Measurements from ENCODE around the gene EPS8.

DNA sequence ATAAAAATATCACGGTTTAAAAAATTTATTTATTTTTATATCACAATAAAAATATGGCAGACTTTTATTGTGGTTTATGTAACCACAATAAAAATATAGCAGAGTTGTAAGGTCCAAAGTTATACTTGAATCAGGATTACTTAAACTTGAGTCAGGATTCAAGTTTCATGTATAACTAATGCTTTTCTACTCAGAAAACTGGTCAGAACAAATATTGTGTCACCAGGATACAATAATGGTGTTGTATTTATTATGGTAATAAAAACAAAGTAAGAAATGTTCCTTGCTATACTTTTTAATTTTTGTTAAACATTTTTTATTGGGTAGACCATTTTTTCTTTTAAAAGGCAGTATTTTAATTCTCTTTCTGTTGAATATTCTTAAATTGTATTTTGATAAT, 29.2 kb upstream of the EPS8 start:
- TF ChIP-seq, protein P1, sequence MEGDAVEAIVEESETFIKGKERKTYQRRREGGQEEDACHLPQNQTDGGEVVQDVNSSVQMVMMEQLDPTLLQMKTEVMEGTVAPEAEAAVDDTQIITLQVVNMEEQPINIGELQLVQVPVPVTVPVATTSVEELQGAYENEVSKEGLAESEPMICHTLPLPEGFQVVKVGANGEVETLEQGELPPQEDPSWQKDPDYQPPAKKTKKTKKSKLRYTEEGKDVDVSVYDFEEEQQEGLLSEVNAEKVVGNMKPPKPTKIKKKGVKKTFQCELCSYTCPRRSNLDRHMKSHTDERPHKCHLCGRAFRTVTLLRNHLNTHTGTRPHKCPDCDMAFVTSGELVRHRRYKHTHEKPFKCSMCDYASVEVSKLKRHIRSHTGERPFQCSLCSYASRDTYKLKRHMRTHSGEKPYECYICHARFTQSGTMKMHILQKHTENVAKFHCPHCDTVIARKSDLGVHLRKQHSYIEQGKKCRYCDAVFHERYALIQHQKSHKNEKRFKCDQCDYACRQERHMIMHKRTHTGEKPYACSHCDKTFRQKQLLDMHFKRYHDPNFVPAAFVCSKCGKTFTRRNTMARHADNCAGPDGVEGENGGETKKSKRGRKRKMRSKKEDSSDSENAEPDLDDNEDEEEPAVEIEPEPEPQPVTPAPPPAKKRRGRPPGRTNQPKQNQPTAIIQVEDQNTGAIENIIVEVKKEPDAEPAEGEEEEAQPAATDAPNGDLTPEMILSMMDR (conservative IDR thresholded peaks at IDR 0.05) = no peak
- no peak for TF ChIP-seq EZH2 (IDR thresholded peaks at IDR 0.05; ENCODE audit: low read depth)

All from PC-9 (cell line).